K562 (cell line): Measurements from ENCODE around the gene TMEM39A. TPM values are rescaled to one million over a fixed set of nuclear protein-coding genes. Genes with fewer than 3 reads are reported as not detected.

ENCODE experiments used
- ARID4B ChIP-seq: sonication (generic); formaldehyde crosslinking; IDR thresholded peaks from 2 replicates; pipeline ENCODE4 v1.8.0; 2022; ENCODE audit warnings: mild to moderate bottlenecking, missing genetic modification reagents
- ARNT ChIP-seq, 2 experiments: fragments of 450-650 bp; IDR thresholded peaks; 2 replicates each; pipeline ENCODE4 v1.6.1; 2016; ENCODE audit warnings: mild to moderate bottlenecking in 1 of 2
- CCNT2 ChIP-seq: IDR thresholded peaks from 2 replicates; pipeline ENCODE4 v1.6.1; 2011; ENCODE audit warnings: borderline replicate concordance, low read depth, mild to moderate bottlenecking, moderate library complexity, mixed read lengths, low read length; ENCODE audit not compliant: insufficient read length; ENCODE audit errors: extremely low read depth
- DNMT1 ChIP-seq: fragments of 450-650 bp; IDR thresholded peaks from 2 replicates; pipeline ENCODE4 v1.6.1; 2016; ENCODE audit warnings: antibody characterized with exemption, mild to moderate bottlenecking
- EHMT2 ChIP-seq: fragments of 450-650 bp; IDR thresholded peaks from 2 replicates; pipeline ENCODE4 v1.6.1; 2018; ENCODE audit warnings: antibody characterized with exemption
- EP400 ChIP-seq: fragments of 450-650 bp; IDR thresholded peaks from 2 replicates; pipeline ENCODE4 v1.6.1; 2017; ENCODE audit warnings: antibody characterized with exemption, mild to moderate bottlenecking, moderate library complexity
- HLTF ChIP-seq: fragments of 450-650 bp; IDR thresholded peaks from 2 replicates; pipeline ENCODE4 v1.6.1; 2016
- MAFF ChIP-seq: IDR thresholded peaks from 2 replicates; pipeline ENCODE4 v1.6.1; 2012; ENCODE audit warnings: low read length, improper control_type of control experiment
- MTA3 ChIP-seq: fragments of 450-650 bp; formaldehyde crosslinking; IDR thresholded peaks from 2 replicates; pipeline ENCODE4 v1.6.1; 2017; ENCODE audit warnings: mild to moderate bottlenecking, borderline replicate concordance
- PHF20 ChIP-seq: fragments of 450-650 bp; IDR thresholded peaks from 2 replicates; pipeline ENCODE4 v1.6.1; 2018; ENCODE audit not compliant: partially characterized antibody
- POLR2AphosphoS5 ChIP-seq: IDR thresholded peaks from 2 replicates; pipeline ENCODE4 v1.6.1; 2011; ENCODE audit warnings: mild to moderate bottlenecking, low read depth, low read length, moderate library complexity; ENCODE audit not compliant: control insufficient read depth, insufficient read depth
- RAD21 ChIP-seq, 2 experiments: fragments of 250-450 bp in 1 of 2; fragments of 450-650 bp in 1 of 2; sonication (Bioruptor Pico) in 1 of 2; formaldehyde crosslinking in 1 of 2; IDR thresholded peaks in 1 of 2; conservative IDR thresholded peaks in 1 of 2; 2 replicates each; pipeline versions ENCODE4 v1.4.0 to v1.8.0; 2020 to 2022; ENCODE audit warnings: mild to moderate bottlenecking in 2 of 2, moderate library complexity in 1 of 2
- SIX5 ChIP-seq, 2 experiments: IDR thresholded peaks; 2 replicates each; pipeline ENCODE4 v1.6.1; 2011; ENCODE audit warnings: low read length in 2 of 2, borderline replicate concordance in 1 of 2, low read depth in 1 of 2, mild to moderate bottlenecking in 1 of 2, moderate library complexity in 1 of 2; ENCODE audit not compliant: insufficient read depth in 1 of 2
- SRF ChIP-seq, 2 experiments: fragments of 250-450, 450-650 bp in 1 of 2; sonication (Bioruptor Pico) in 1 of 2; sonication (generic) in 1 of 2; formaldehyde crosslinking; IDR thresholded peaks; 2 replicates each; pipeline versions ENCODE4 v1.5.0 to v1.5.1; 2020 to 2022; ENCODE audit warnings: mild to moderate bottlenecking in 1 of 2, missing genetic modification reagents in 1 of 2
- ZNF121 ChIP-seq: sonication (generic); formaldehyde crosslinking; conservative IDR thresholded peaks from 2 replicates; pipeline ENCODE4 v1.8.0; 2022; ENCODE audit warnings: missing genetic modification reagents
- ZNF274 ChIP-seq: IDR thresholded peaks from 2 replicates; pipeline ENCODE4 v1.6.1; 2011; ENCODE audit warnings: low read depth, mild to moderate bottlenecking, low read length, moderate library complexity, borderline replicate concordance
- polyA plus RNA-seq, 8 experiments: library from polyadenylated mRNA; depleted of rRNA in 4 of 8; stranded (reverse) in 5 of 8; unstranded in 3 of 8; fragments of >200 nt; fragmentation: Nextera tagmentation in 2 of 8; fragmentation: Illumina TruSeq in 1 of 8; extraction: Ambion mirVana in 2 of 8; extraction: Trizol in 1 of 8; gene quantifications; 2 replicates each; pipeline versions ENCODE4 v1.2.1 to v1.2.3, GENCODE V29; 2011 to 2014; ENCODE audit warnings: inconsistent platforms in 1 of 8, missing spikeins in 1 of 8
- total RNA-seq, 7 experiments: library from RNA; depleted of rRNA in 6 of 7; stranded (reverse); fragments of >200 nt in 6 of 7; fragmentation: Illumina TruSeq in 2 of 7; extraction: Trizol in 2 of 7; gene quantifications; 2 replicates each; pipeline versions ENCODE4 v1.2.1 to v1.2.3, GENCODE V29; 2011 to 2021; ENCODE audit warnings: low replicate concordance in 1 of 7
- TF ChIP-seq, protein P1 (sequence below): sonication (generic); formaldehyde crosslinking; IDR thresholded peaks from 2 replicates; pipeline ENCODE4 v1.8.1; 2022; ENCODE audit warnings: missing genetic modification reagents
- TF ChIP-seq, protein P2 (sequence below): fragments of 450-650 bp; IDR thresholded peaks from 2 replicates; pipeline ENCODE4 v1.6.1; 2016; ENCODE audit warnings: borderline replicate concordance

The TMEM39A gene
- total and polyA plus RNA-seq, 9 of the 15 experiments (the other 6 are each of a cell fraction or from before 2014, with no cell fraction given), result 12.0 to 41.5 (median 15.4) TPM

DNA sequence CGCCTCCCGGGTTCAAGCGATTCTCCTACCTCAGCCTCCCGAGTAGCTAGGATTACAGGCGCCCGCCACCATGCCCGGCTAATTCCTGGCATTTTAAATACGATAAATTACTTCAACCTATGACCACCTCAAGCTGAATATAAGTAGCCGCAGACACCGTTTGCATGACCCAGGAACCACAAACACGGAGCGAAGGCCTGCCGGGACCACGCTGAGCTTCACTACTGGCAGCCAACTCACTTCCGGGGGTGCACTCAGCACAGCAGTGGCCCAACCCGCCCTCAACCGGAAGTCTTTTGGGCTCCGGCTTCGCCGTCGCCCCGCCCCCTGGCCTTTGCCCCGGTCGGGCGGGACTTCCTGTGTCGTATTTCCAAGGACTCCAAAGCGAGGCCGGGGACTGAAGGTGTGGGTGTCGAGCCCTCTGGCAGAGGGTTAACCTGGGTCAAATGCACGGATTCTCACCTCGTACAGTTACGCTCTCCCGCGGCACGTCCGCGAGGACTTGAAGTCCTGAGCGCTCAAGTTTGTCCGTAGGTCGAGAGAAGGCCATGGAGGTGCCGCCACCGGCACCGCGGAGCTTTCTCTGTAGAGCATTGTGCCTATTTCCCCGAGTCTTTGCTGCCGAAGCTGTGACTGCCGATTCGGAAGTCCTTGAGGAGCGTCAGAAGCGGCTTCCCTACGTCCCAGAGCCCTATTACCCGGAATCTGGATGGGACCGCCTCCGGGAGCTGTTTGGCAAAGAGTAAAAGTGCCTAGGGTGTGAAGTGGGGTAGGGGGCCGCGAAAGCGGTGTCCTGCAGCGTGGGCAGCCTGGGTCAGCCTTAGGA, 35.0 kb upstream of the TMEM39A start, which contains the start of gene TIMMDC1 (continued):
- peak; percentile 51 for TF ChIP-seq CCNT2
- no peak for TF ChIP-seq RAD21 (CRISPR knock-in tag; conservative IDR thresholded peaks at IDR 0.05 in 1 of 2, IDR thresholded peaks at IDR 0.05 in 1 of 2)
- no peak for TF ChIP-seq ARNT (IDR thresholded peaks at IDR 0.05)
- TF ChIP-seq DNMT1, result no peak
- TF ChIP-seq SIX5 (IDR thresholded peaks at IDR 0.05; ENCODE audit: borderline replicate concordance in 1 of 2, insufficient read depth in 1 of 2, low read depth in 1 of 2, low read length in 2 of 2), result peak; percentile 29 to 45; a peak in 3 of 4 replicates
- TF ChIP-seq POLR2AphosphoS5, result peak; percentile 88
- TF ChIP-seq ZNF274, result no peak
- TF ChIP-seq, protein P1, sequence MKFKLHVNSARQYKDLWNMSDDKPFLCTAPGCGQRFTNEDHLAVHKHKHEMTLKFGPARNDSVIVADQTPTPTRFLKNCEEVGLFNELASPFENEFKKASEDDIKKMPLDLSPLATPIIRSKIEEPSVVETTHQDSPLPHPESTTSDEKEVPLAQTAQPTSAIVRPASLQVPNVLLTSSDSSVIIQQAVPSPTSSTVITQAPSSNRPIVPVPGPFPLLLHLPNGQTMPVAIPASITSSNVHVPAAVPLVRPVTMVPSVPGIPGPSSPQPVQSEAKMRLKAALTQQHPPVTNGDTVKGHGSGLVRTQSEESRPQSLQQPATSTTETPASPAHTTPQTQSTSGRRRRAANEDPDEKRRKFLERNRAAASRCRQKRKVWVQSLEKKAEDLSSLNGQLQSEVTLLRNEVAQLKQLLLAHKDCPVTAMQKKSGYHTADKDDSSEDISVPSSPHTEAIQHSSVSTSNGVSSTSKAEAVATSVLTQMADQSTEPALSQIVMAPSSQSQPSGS (CRISPR knock-in tag), result no peak
- peak in 1 of 2 experiments; percentile 62; a peak in 1 of 4 replicates for TF ChIP-seq SRF (CRISPR knock-in tag; IDR thresholded peaks at IDR 0.05)
- TF ChIP-seq ARID4B (CRISPR knock-in tag), result peak; percentile 56; the same call in 1 of the 2 replicates
- TF ChIP-seq ZNF121 (CRISPR knock-in tag), result no peak
- TF ChIP-seq HLTF, result no peak
- no peak for TF ChIP-seq EHMT2
- TF ChIP-seq MTA3, result peak; percentile 39; the same call in 1 of the 2 replicates
- peak; percentile 83 for TF ChIP-seq PHF20
- no peak for TF ChIP-seq MAFF
- TF ChIP-seq, protein P2, sequence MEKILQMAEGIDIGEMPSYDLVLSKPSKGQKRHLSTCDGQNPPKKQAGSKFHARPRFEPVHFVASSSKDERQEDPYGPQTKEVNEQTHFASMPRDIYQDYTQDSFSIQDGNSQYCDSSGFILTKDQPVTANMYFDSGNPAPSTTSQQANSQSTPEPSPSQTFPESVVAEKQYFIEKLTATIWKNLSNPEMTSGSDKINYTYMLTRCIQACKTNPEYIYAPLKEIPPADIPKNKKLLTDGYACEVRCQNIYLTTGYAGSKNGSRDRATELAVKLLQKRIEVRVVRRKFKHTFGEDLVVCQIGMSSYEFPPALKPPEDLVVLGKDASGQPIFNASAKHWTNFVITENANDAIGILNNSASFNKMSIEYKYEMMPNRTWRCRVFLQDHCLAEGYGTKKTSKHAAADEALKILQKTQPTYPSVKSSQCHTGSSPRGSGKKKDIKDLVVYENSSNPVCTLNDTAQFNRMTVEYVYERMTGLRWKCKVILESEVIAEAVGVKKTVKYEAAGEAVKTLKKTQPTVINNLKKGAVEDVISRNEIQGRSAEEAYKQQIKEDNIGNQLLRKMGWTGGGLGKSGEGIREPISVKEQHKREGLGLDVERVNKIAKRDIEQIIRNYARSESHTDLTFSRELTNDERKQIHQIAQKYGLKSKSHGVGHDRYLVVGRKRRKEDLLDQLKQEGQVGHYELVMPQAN, result peak; percentile 76; the same call in 1 of the 2 replicates
- TF ChIP-seq EP400, result peak; percentile 96
